Measurements from ENCODE around the gene AK8. TPM values are rescaled to one million over a fixed set of nuclear protein-coding genes. Genes with fewer than 3 reads are reported as not detected.

Gene AK8
- total and polyA plus RNA-seq, 2 experiments from 2014 or later: 0.14 to 0.78 TPM

GRCh38 chr9:132873403-132873802 lies 4.7 kb downstream of the AK8 start (continued):
- TF ChIP-seq STAT1 (IDR thresholded peaks at IDR 0.05; ENCODE audit: unreplicated experiment) (no peak), EZH2phosphoT487 (IDR thresholded peaks at IDR 0.05; ENCODE audit: unreplicated experiment) (no peak), EZH2 (IDR thresholded peaks at IDR 0.05; ENCODE audit: low read depth, unreplicated experiment) (no peak), NANOG (IDR thresholded peaks at IDR 0.05; ENCODE audit: borderline replicate concordance) (no peak), REST (IDR thresholded peaks at IDR 0.05; ENCODE audit: unreplicated experiment) (no peak), ZNF331 (CRISPR knock-in tag; IDR thresholded peaks at IDR 0.05; ENCODE audit: low read depth) (no peak), POLR2AphosphoS5 (IDR thresholded peaks at IDR 0.05; ENCODE audit: low read depth) (no peak), CREB1 (CRISPR knock-in tag; IDR thresholded peaks at IDR 0.05; ENCODE audit: low read depth) (no peak), JUNB (IDR thresholded peaks at IDR 0.05; ENCODE audit: unreplicated experiment) (no peak), ZNF114 (CRISPR knock-in tag; IDR thresholded peaks at IDR 0.05) (no peak)

- Mint-ChIP-seq H3K27ac (no peak overlapping the region), H3K4me3 (no peak overlapping the region), H3K27me3 (ENCODE audit: insufficient read depth, low read depth, poor library complexity) (peaks cover 4% of the 10 kb centered on the region), H3K9me3 (no peaks in the 10 kb centered on the region), H3K4me1 (peaks cover 9% of the 10 kb centered on the region), H3K36me3 (ENCODE audit: low read depth) (no peaks in the 10 kb centered on the region)
- no peak overlapping the region for H3K4me2 ChIP-seq
- no peaks in the 10 kb centered on the region for H4K20me1 ChIP-seq (replicated peaks; ENCODE audit: insufficient read depth)
- no peaks in the 10 kb centered on the region for H3F3A ChIP-seq (replicated peaks; ENCODE audit: low read depth)
- H3K4me3 ChIP-seq: no peak overlapping the region
- DNase-seq (ENCODE audit: low spot score) (no peak), ATAC-seq (no peak)
- H3K27me3 ChIP-seq (ENCODE audit: insufficient read depth): no peaks in the 10 kb centered on the region
- H3K27ac ChIP-seq (ENCODE audit: low read depth): no peak overlapping the region
- no peaks in the 10 kb centered on the region for H3K36me3 ChIP-seq (ENCODE audit: insufficient read depth)
- H3K9me2 ChIP-seq (ENCODE audit: insufficient read depth): no peaks in the 10 kb centered on the region
- H2AFZ ChIP-seq: no peak overlapping the region
- H3K79me2 ChIP-seq (replicated peaks; ENCODE audit: insufficient read depth): no peaks in the 10 kb centered on the region
- H3K4me1 ChIP-seq (ENCODE audit: insufficient read depth): no peaks in the 10 kb centered on the region; the same call in 1 of the 2 replicates
- TF ChIP-seq EZH2phosphoT487 (IDR thresholded peaks at IDR 0.05; ENCODE audit: unreplicated experiment): no peak
- no peak for TF ChIP-seq ZNF114 (CRISPR knock-in tag; IDR thresholded peaks at IDR 0.05)
- TF ChIP-seq JUNB (IDR thresholded peaks at IDR 0.05; ENCODE audit: unreplicated experiment): no peak
- no peak for TF ChIP-seq STAT1 (IDR thresholded peaks at IDR 0.05; ENCODE audit: unreplicated experiment)
- no peak for TF ChIP-seq CTCF (conservative IDR thresholded peaks at IDR 0.05; ENCODE audit: low read depth in 2 of 2)
- TF ChIP-seq ETS1 (IDR thresholded peaks at IDR 0.05): no peak
- no peak for TF ChIP-seq REST (IDR thresholded peaks at IDR 0.05; ENCODE audit: unreplicated experiment)
- TF ChIP-seq EZH2 (IDR thresholded peaks at IDR 0.05; ENCODE audit: low read depth, unreplicated experiment): no peak
These were observed 8.8 kb downstream of the AK8 start for GRCh38 chr9:132869266-132869665.

Measured in GM23338 (cell line).